Endodermal cell (in vitro differentiated cells): ENCODE results near the gene TMEM243. TPM values are rescaled to one million over a fixed set of nuclear protein-coding genes. Genes with fewer than 3 reads are reported as not detected.

Experiments used
- DNase-seq: peaks from one replicate; pipeline ENCODE4 v3.0.0-alpha.2; 2017
- H3K27ac ChIP-seq: 2 replicates; pipeline ENCODE4 v1.5.1; 2013; ENCODE audit warnings: mild to moderate bottlenecking, low read depth, low read length, moderate library complexity
- H3K27me3 ChIP-seq: 2 replicates; pipeline ENCODE4 v1.6.1; 2013; ENCODE audit warnings: mild to moderate bottlenecking, low read length, moderate library complexity; ENCODE audit not compliant: insufficient read depth, control insufficient read depth, poor library complexity, severe bottlenecking
- H3K36me3 ChIP-seq: 2 replicates; pipeline ENCODE4 v1.7.0; 2013; ENCODE audit warnings: mild to moderate bottlenecking, low read length, moderate library complexity; ENCODE audit not compliant: control insufficient read depth, insufficient read depth
- H3K4me1 ChIP-seq: one replicate; pipeline ENCODE4 v1.7.0; 2013; ENCODE audit warnings: low read length; ENCODE audit not compliant: control insufficient read depth, insufficient read depth
- H3K4me3 ChIP-seq: 2 replicates; pipeline ENCODE4 v1.5.1; 2013; ENCODE audit warnings: mild to moderate bottlenecking, low read length, moderate library complexity
- H3K9ac ChIP-seq: 2 replicates; pipeline ENCODE4 v1.6.1; 2013; ENCODE audit warnings: mild to moderate bottlenecking, low read length, moderate library complexity; ENCODE audit not compliant: poor library complexity, severe bottlenecking; ENCODE audit errors: extremely low read depth
- H3K9me3 ChIP-seq: 2 replicates; pipeline ENCODE4 v1.6.1; 2013; ENCODE audit warnings: mild to moderate bottlenecking, low read length, moderate library complexity; ENCODE audit not compliant: control insufficient read depth
- H3K27ac Mint-ChIP-seq: 2 replicates; pipeline ENCODE4 v1.8.0; 2020; ENCODE audit warnings: mixed read lengths
- H3K27me3 Mint-ChIP-seq: 2 replicates; pipeline ENCODE4 v1.8.0; 2021; ENCODE audit warnings: mild to moderate bottlenecking, mixed read lengths; ENCODE audit not compliant: insufficient read depth
- H3K36me3 Mint-ChIP-seq: 2 replicates; pipeline ENCODE4 v1.8.0; 2020; ENCODE audit warnings: low read depth, mixed read lengths
- H3K4me1 Mint-ChIP-seq: 2 replicates; pipeline ENCODE4 v1.8.0; 2020; ENCODE audit warnings: mixed read lengths
- H3K4me3 Mint-ChIP-seq: 2 replicates; pipeline ENCODE4 v1.8.0; 2020; ENCODE audit warnings: mild to moderate bottlenecking, moderate library complexity, mixed read lengths
- H3K9me3 Mint-ChIP-seq: 2 replicates; pipeline ENCODE4 v1.8.0; 2020; ENCODE audit warnings: mild to moderate bottlenecking, mixed read lengths
- WGBS, 2 experiments: methylation state at CpG; one replicate each; pipeline versions ENCODE4 v1.1.5 to v1.1.7; 2013; ENCODE audit warnings: missing lambda C conversion rate in 2 of 2, mixed read lengths in 1 of 2; ENCODE audit not compliant: insufficient coverage in 1 of 2, insufficient read length in 1 of 2; 5-methylcytosine and 5-hydroxymethylcytosine counted together
- total RNA-seq, 2 donors: library from RNA; stranded (reverse); fragmentation: NEBNext Ultra II Directional in 1 of 2; extraction: Animal tissue kit (Norgen Biotek cat#: 25700) in 1 of 2; gene quantifications; 2 replicates in 1 of 2; 3 replicates in 1 of 2; pipeline ENCODE4 v1.2.1, GENCODE V29; 2021
- TF ChIP-seq, protein P1 (sequence below): fragments of 200-600 bp; sonication (generic); conservative IDR thresholded peaks from 2 replicates; pipeline ENCODE4 v1.5.0; 2021; ENCODE audit warnings: antibody characterized with exemption, mild to moderate bottlenecking

TMEM243 gene
- total RNA-seq, 2 donors from 2014 or later = 21.7 to 22.3 TPM

DNA sequence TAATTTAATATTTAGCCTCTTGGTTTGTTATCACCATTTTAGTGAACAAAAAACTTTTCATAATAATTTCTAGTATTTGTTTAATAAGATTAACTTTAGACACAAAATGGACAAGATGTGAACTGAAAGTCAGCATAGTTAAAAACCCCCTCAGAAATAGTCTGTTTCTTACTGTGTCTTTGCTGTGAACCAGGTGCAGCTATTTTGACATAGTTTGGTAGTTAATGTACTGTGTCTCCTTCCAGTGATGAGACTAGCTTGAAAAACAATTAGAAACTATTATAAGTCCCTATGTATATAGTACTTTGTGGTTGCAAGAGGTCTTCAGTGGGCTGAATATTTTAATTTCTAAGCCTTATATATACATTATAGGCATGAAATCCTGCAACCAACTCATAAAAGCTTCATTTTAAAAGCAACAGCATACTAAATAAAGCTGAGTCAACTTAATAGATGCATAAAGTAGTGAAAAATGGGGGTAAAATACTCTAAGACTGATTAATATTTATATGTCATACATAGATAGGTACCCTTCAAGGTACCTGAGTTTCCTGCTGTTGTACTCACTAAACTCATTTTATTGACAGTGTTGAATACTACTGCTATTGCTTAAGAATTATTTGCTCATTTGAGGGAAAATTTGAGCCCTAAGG lies 48.1 kb downstream of the TMEM243 start:
- DNase-seq = no peak
- no peak overlapping the region for H3K27ac Mint-ChIP-seq
- H3K4me1 Mint-ChIP-seq = peaks cover 7% of the 10 kb centered on the region
- Histone ChIP-seq H3K9me3 (no peaks in the 10 kb centered on the region), H3K36me3 (peaks cover 100% of the 10 kb centered on the region), H3K4me1 (peaks cover 11% of the 10 kb centered on the region), H3K9ac (no peak overlapping the region), H3K4me3 (no peak overlapping the region), H3K27me3 (no peaks in the 10 kb centered on the region), H3K27ac (no peak overlapping the region)
- no peaks in the 10 kb centered on the region for H3K9me3 Mint-ChIP-seq
- H3K27me3 Mint-ChIP-seq = no peaks in the 10 kb centered on the region
- TF ChIP-seq, protein P1, sequence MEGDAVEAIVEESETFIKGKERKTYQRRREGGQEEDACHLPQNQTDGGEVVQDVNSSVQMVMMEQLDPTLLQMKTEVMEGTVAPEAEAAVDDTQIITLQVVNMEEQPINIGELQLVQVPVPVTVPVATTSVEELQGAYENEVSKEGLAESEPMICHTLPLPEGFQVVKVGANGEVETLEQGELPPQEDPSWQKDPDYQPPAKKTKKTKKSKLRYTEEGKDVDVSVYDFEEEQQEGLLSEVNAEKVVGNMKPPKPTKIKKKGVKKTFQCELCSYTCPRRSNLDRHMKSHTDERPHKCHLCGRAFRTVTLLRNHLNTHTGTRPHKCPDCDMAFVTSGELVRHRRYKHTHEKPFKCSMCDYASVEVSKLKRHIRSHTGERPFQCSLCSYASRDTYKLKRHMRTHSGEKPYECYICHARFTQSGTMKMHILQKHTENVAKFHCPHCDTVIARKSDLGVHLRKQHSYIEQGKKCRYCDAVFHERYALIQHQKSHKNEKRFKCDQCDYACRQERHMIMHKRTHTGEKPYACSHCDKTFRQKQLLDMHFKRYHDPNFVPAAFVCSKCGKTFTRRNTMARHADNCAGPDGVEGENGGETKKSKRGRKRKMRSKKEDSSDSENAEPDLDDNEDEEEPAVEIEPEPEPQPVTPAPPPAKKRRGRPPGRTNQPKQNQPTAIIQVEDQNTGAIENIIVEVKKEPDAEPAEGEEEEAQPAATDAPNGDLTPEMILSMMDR = no peak
- no peak overlapping the region for H3K4me3 Mint-ChIP-seq
- H3K36me3 Mint-ChIP-seq = peaks cover 73% of the 10 kb centered on the region

DNA sequence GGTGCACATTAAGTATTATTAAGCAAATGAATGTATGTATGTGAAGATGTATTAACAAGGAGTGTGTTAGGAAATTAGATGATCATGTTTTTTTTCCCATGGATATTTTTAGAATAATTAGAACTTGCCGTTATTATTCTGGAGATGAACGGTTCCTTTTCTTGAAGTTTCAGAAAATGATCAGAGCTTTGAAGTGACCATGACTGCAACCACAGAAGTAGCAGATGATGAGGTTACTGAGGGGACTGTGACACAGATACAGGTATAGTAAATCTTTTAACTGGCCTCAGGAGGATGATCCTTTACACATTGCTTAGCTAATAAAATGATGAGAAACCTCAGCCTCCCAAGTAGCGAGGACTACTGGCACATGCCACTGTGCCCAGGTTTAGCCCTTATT lies 48.7 kb downstream of the TMEM243 start:
- H3K27me3 ChIP-seq = no peaks in the 10 kb centered on the region
- TF ChIP-seq, protein P1 = no peak
- H3K27ac ChIP-seq = no peak overlapping the region
- no peak for DNase-seq
- Mint-ChIP-seq H3K4me1 (peaks cover 7% of the 10 kb centered on the region), H3K4me3 (no peak overlapping the region), H3K9me3 (no peaks in the 10 kb centered on the region), H3K27ac (no peak overlapping the region), H3K27me3 (no peaks in the 10 kb centered on the region), H3K36me3 (peaks cover 74% of the 10 kb centered on the region)
- no peak overlapping the region for H3K9ac ChIP-seq
- peaks cover 11% of the 10 kb centered on the region for H3K4me1 ChIP-seq
- WGBS, 2 experiments = 94 to 96% methylated on average over 2 to 3 of the region's 3 CpGs
- H3K4me3 ChIP-seq = no peak overlapping the region
- H3K9me3 ChIP-seq = no peaks in the 10 kb centered on the region
- H3K36me3 ChIP-seq = peaks cover 100% of the 10 kb centered on the region

DNA sequence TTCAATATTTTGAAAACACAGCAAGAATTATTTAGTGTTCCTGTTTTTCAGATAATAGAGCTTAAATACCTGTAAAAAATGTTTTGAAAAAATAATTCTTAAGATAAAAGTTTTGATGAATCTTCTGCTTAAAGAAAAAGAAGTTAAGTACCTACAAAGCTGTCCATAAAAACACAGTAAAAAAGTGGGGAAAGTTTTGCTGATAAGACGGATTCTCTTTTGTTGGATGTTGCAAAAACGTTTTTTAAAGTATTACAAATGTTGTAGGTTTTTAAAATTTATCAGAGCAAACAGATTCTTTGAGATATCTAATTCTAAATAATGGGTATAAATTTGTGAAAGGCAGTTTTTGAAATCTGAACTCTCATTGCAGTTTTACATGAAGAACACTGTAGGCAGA lies 55.1 kb downstream of the TMEM243 start:
- Histone ChIP-seq H3K27me3 (no peaks in the 10 kb centered on the region), H3K4me3 (no peak overlapping the region), H3K36me3 (peaks cover 90% of the 10 kb centered on the region), H3K27ac (no peak overlapping the region), H3K9me3 (no peaks in the 10 kb centered on the region), H3K9ac (no peak overlapping the region), H3K4me1 (no peaks in the 10 kb centered on the region)
- Mint-ChIP-seq H3K4me1 (peaks cover 1% of the 10 kb centered on the region), H3K4me3 (no peak overlapping the region), H3K36me3 (peaks cover 75% of the 10 kb centered on the region), H3K27me3 (no peaks in the 10 kb centered on the region), H3K9me3 (no peaks in the 10 kb centered on the region), H3K27ac (no peak overlapping the region)
- TF ChIP-seq, protein P1 = no peak
- WGBS, 2 experiments = 84 to 100% methylated on average over 2 of the region's 2 CpGs
- DNase-seq = no peak
